AG04449 (cell line): ENCODE results near the gene SMOC2.

Experiments used
- CTCF ChIA-PET: fragments of 350-600 bp; formaldehyde crosslinking; extraction: SDS; loops from one replicate; lab custom pipeline; 2021; ENCODE audit warnings: antibody characterized with exemption; lab: Yijun Ruan, JAX
- POLR2A ChIA-PET: fragments of 400-600, 350-600 bp; formaldehyde crosslinking; extraction: SDS; loops from one replicate; lab custom pipeline; 2020; ENCODE audit warnings: antibody characterized with exemption, inconsistent platforms; lab: Yijun Ruan, JAX
- DNase-seq: peaks from one replicate; pipeline ENCODE4 v3.0.0-alpha.2; 2010; ENCODE audit warnings: low read depth, low spot score
- H3K4me3 ChIP-seq: 2 replicates; pipeline ENCODE4 v1.5.1; 2011; ENCODE audit warnings: low read depth, mild to moderate bottlenecking, control low read depth, low read length
- TF ChIP-seq, protein P1 (sequence below): IDR thresholded peaks from one replicate; pipeline ENCODE4 v1.5.1; 2011; ENCODE audit warnings: mild to moderate bottlenecking, moderate library complexity, low read length, control low read depth, inconsistent platforms; ENCODE audit not compliant: insufficient read depth; ENCODE audit errors: missing control alignments

SMOC2 gene

DNA sequence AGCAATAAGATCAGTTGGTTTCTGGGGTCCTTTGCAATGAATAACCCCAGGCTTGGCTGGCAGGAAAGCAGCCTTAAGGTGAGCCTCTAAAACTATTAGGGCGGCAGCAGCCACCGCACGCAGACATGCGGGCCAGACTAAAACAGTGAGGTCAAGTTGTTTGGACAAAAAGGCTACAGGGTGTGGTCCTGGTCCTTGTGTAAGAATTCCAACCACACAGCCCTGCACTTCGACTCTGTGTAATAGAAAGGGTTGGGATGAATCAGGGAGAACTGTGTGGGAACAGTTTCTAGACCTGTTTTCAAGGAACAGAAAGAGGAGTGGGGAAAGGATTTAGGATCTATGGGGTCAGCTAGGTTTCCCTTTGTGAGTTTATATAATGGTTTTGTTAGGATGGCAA lies 237.6 kb downstream of the SMOC2 start:
- no peak for DNase-seq
- ChIA-PET POLR2A (no interaction called here), CTCF (no interaction called here)
- no peak overlapping the region for H3K4me3 ChIP-seq
- TF ChIP-seq, protein P1, sequence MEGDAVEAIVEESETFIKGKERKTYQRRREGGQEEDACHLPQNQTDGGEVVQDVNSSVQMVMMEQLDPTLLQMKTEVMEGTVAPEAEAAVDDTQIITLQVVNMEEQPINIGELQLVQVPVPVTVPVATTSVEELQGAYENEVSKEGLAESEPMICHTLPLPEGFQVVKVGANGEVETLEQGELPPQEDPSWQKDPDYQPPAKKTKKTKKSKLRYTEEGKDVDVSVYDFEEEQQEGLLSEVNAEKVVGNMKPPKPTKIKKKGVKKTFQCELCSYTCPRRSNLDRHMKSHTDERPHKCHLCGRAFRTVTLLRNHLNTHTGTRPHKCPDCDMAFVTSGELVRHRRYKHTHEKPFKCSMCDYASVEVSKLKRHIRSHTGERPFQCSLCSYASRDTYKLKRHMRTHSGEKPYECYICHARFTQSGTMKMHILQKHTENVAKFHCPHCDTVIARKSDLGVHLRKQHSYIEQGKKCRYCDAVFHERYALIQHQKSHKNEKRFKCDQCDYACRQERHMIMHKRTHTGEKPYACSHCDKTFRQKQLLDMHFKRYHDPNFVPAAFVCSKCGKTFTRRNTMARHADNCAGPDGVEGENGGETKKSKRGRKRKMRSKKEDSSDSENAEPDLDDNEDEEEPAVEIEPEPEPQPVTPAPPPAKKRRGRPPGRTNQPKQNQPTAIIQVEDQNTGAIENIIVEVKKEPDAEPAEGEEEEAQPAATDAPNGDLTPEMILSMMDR = no peak

DNA sequence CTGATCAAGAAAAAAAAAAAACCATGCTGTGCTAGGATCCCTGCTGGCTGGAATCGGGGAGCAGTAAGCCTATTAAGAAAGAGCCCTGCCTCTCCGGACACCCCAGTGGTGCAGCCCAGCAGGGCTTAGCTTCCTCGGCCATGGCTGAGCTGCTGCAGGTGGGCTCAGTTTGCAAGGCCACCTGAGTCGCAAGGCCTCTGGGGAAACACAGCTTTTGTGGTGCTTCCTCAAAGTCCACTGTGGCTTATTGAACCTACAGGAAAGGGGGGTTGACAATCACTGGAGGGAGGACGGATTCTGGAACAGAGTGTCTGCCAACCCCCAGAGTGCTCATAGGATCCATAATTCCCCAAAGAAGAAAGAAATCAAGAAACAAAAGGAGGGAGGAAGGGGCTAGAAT lies 240.8 kb downstream of the SMOC2 start:
- ChIA-PET POLR2A (no interaction called here), CTCF (no interaction called here)
- DNase-seq = no peak
- TF ChIP-seq, protein P1 = no peak
- H3K4me3 ChIP-seq = no peak overlapping the region

DNA sequence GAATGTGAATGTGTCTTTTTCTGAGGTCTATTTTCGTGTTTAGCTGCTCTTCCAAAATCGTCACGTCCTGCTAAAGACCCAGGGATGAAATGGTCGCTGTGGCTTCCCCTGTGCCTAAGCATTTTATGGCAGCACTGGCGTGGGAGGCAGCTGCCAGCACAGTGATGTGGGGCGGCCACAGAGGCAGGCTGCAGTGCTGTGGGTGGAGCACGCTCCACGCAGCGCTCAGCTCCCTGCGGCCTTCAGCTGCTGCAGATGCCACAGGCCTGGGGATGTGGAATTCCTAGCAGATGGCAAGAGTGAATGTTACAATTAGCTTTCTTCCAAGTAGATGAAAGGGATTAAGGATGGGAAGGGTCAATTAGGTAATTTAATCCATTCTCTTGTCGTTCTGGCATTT lies 242.6 kb downstream of the SMOC2 start:
- TF ChIP-seq, protein P1 = no peak
- no peak overlapping the region for H3K4me3 ChIP-seq
- ChIA-PET POLR2A (no interaction called here), CTCF (no interaction called here)
- no peak for DNase-seq

DNA sequence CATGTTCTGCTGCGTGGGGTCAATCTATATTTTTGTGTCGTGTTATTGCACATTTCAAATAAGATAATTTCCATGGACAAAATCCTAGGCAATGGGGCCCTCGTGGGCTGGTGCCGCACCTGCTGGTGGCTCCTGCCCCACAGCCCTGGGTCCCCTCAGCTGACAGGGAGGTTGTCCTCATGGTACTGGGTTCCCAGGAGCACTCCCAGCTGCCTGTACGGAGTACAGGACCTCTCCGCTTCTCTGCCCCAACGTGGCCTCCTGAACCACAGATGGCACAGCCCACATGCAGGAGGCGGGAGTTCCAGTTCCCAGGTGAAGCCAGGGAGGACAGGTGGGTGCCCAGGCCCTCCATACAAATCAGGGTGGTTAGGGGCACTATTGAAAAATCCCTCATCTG lies 243.5 kb downstream of the SMOC2 start:
- TF ChIP-seq, protein P1 = no peak
- DNase-seq = no peak
- ChIA-PET POLR2A (no interaction called here), CTCF (no interaction called here)
- H3K4me3 ChIP-seq = no peak overlapping the region

DNA sequence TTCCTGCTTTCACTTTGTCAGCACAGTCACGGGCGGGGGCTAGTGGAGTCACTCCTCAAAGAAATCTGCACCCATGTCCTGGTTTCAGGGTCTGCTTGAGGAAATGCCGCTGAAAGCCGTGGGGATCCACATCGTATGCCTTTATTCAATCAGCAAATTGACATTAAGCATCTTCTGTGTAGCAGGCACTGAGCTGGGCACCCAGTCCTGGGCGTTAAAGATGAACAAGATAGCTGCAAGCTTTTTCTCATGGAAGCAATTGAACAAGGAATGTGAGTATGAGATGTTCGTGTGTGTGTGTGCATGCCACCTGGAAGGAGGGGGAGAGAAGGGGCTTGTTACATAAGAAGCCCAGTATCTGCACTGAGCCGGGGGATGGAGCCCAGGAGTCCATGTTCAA lies 243.9 kb downstream of the SMOC2 start:
- ChIA-PET POLR2A (no interaction called here), CTCF (no interaction called here)
- TF ChIP-seq, protein P1 = no peak
- no peak overlapping the region for H3K4me3 ChIP-seq
- no peak for DNase-seq

DNA sequence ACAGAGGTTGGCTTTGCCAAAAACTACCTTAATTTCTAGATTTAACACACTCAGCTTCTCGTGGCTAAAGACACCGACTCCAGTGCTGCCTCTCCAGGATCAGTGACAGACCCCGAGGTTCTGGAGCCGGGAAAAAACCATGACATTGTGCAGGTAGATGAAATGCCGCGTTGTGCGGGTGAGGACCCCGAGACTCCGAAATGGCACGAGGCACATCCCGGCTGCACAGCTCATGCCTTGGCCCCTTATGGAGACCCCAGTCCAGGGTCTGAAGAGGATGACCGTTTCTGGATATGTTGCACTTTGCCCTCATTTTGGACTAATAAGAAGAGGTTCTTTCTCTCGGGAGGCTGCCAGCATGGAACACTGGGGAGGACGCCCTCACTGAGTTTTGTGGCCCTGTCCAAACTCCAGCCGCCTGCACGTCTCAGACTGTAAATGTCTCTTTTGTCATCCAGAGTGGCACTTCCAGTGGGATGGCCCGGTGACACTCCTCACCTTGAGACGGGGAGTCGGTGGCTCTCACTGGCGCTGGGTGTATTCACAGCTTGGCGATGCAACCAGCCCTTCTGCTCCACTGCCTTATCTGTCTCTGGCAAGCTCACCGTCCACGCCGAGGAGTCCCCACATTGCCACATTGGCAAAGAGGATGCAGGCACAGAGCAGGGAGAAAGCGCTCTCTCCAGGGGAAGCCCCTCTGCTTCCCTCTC lies 245.2 kb downstream of the SMOC2 start:
- TF ChIP-seq, protein P1 = no peak
- DNase-seq = no peak
- ChIA-PET CTCF (no interaction called here), POLR2A (no interaction called here)
- H3K4me3 ChIP-seq = no peak overlapping the region
